Gastrocnemius medialis (tissue), 4 donors: ENCODE results near the gene EREG. TPM values are rescaled to one million over a fixed set of nuclear protein-coding genes. Genes with fewer than 3 reads are reported as not detected.

Experiments
- ATAC-seq, 2 donors: fragments of 150-250 bp; one replicate each; pipeline ENCODE4 v1.9.1; 2016
- DNase-seq, 2 donors: peaks; one replicate each; pipeline ENCODE4 v3.0.0-alpha.2; 2019
- H3K27ac ChIP-seq, 4 donors: fragments of 200-600 bp; sonication (generic); 1 replicate in 1 of 4; 2 replicates in 3 of 4; pipeline ENCODE4 v1.5.1; 2016 to 2018; ENCODE audit warnings: mild to moderate bottlenecking in 2 of 4, moderate library complexity in 1 of 4
- H3K27me3 ChIP-seq, 3 donors: fragments of 200-600 bp; sonication (generic) in 2 of 3; 1 replicate in 1 of 3; 2 replicates in 2 of 3; pipeline versions ENCODE4 v1.5.1 to v1.6.0; 2016 to 2019; ENCODE audit warnings: mild to moderate bottlenecking in 1 of 3, moderate library complexity in 1 of 3
- H3K36me3 ChIP-seq, 2 donors: fragments of 200-600 bp; sonication (generic) in 1 of 2; one replicate each; pipeline ENCODE4 v1.5.1; 2017 to 2018
- H3K4me1 ChIP-seq, 2 donors: fragments of 200-600 bp; sonication (generic) in 1 of 2; one replicate each; pipeline ENCODE4 v1.5.1; 2016 to 2017; ENCODE audit warnings: mild to moderate bottlenecking in 2 of 2
- H3K4me3 ChIP-seq, 4 donors: fragments of 200-600 bp; sonication (generic) in 3 of 4; 1 replicate in 1 of 4; 2 replicates in 3 of 4; pipeline ENCODE4 v1.5.1; 2016 to 2019; ENCODE audit warnings: mild to moderate bottlenecking in 2 of 4
- H3K9me3 ChIP-seq, 3 donors: fragments of 200-600 bp; sonication (generic) in 2 of 3; 1 replicate in 1 of 3; 2 replicates in 2 of 3; pipeline ENCODE4 v1.5.1; 2016 to 2019
- CTCF ChIP-seq, 5 experiments: fragments of 450-650 bp in 3 of 5; fragments of 200-600 bp in 2 of 5; sonication (generic) in 2 of 5; IDR thresholded peaks in 4 of 5; conservative IDR thresholded peaks in 1 of 5; 1 replicate in 4 of 5; 2 replicates in 1 of 5; pipeline ENCODE4 v1.5.1; 2016 to 2019; ENCODE audit warnings: antibody characterized with exemption in 5 of 5, mild to moderate bottlenecking in 3 of 5, moderate library complexity in 3 of 5
- POLR2A ChIP-seq, 2 donors: fragments of 450-650 bp; IDR thresholded peaks; one replicate each; pipeline ENCODE4 v1.6.1; 2017; ENCODE audit warnings: antibody characterized with exemption in 2 of 2, mild to moderate bottlenecking in 2 of 2, moderate library complexity in 2 of 2
- in situ Hi-C, 4 donors: fragments of 200-750 bp; cut with MboI; loops; one replicate each; pipeline versions ENCODE4 v1.15.0 to v1.8.0; 2017; ENCODE audit warnings: low sequenced_read_pairs in 4 of 4
- intact Hi-C: fragments of 100-400 bp; cut with DNase I; formaldehyde crosslinking; loops from one replicate; pipeline ENCODE4 v1.15.1; 2023; ENCODE audit warnings: low total_unique reads
- total RNA-seq, 4 donors: library from RNA; depleted of rRNA; stranded (reverse); fragments of >200 nt; gene quantifications; one replicate each; pipeline versions ENCODE4 v1.1.0 to v1.2.3, GENCODE V29; 2016

The EREG gene
- total RNA-seq, 4 donors from 2014 or later = 0.07 to 0.84 TPM; not detected in 2

GRCh38 chr4:74435296-74435695 is 70.4 kb downstream of the EREG start:
- H3K27ac ChIP-seq = no peak overlapping the region
- ATAC-seq (no peak), DNase-seq (no peak)
- no peaks in the 10 kb centered on the region for H3K9me3 ChIP-seq
- intact Hi-C loops = no loop called here
- TF ChIP-seq CTCF (IDR thresholded peaks at IDR 0.05 in 4 of 5, conservative IDR thresholded peaks at IDR 0.05 in 1 of 5) (no peak), POLR2A (IDR thresholded peaks at IDR 0.05) (no peak)
- H3K36me3 ChIP-seq = no peaks in the 10 kb centered on the region
- no peak overlapping the region for H3K4me3 ChIP-seq
- H3K27me3 ChIP-seq = no peaks in the 10 kb centered on the region
- in situ Hi-C loops = no loop called here
- H3K4me1 ChIP-seq = no peaks in the 10 kb centered on the region

GRCh38 chr4:74437866-74438265 is 72.9 kb downstream of the EREG start:
- Histone ChIP-seq H3K9me3 (no peaks in the 10 kb centered on the region), H3K4me3 (no peak overlapping the region), H3K4me1 (no peaks in the 10 kb centered on the region), H3K27ac (no peak overlapping the region), H3K27me3 (no peaks in the 10 kb centered on the region), H3K36me3 (no peaks in the 10 kb centered on the region)
- intact Hi-C loops (no loop called here), in situ Hi-C loops (no loop called here)
- TF ChIP-seq CTCF (IDR thresholded peaks at IDR 0.05 in 4 of 5, conservative IDR thresholded peaks at IDR 0.05 in 1 of 5) (no peak), POLR2A (IDR thresholded peaks at IDR 0.05) (no peak)
- no peak for ATAC-seq
- no peak for DNase-seq

Other genes starting within 250 kb of the EREG start
- 10 to 100 TPM in 1 of 4 donors, 1 to 10 TPM in 3; 7.0 to 11.0 (median 7.8) TPM for gene MTHFD2L, start 207.0 kb upstream of the EREG start, total RNA-seq
- gene EPGN, start 56.7 kb upstream of the EREG start, total RNA-seq = not detected
- 10 to 100 TPM in 3 of 4 donors, 1 to 10 TPM in 1; 4.0 to 56.1 (median 22.5) TPM for gene AREG, start 80.0 kb downstream of the EREG start, total RNA-seq